Stimulated activated CD8-positive, alpha-beta memory T cell treated with anti-CD3 and anti-CD28 coated beads, Interleukin-15, amount 100 ng/mL, for 48 hours (primary cell): ENCODE data around the gene REXO4.
"Not testable (repeated sequence)": the region's sequence is repeated elsewhere in the genome, so short reads cannot be mapped to it uniquely, and the experiment has no call there.

Experiments used
- DNase-seq, 2 donors: peaks; one replicate each; pipeline ENCODE4 v3.0.0-alpha.2; 2020; ENCODE audit warnings: low read depth in 2 of 2

The REXO4 gene

DNA sequence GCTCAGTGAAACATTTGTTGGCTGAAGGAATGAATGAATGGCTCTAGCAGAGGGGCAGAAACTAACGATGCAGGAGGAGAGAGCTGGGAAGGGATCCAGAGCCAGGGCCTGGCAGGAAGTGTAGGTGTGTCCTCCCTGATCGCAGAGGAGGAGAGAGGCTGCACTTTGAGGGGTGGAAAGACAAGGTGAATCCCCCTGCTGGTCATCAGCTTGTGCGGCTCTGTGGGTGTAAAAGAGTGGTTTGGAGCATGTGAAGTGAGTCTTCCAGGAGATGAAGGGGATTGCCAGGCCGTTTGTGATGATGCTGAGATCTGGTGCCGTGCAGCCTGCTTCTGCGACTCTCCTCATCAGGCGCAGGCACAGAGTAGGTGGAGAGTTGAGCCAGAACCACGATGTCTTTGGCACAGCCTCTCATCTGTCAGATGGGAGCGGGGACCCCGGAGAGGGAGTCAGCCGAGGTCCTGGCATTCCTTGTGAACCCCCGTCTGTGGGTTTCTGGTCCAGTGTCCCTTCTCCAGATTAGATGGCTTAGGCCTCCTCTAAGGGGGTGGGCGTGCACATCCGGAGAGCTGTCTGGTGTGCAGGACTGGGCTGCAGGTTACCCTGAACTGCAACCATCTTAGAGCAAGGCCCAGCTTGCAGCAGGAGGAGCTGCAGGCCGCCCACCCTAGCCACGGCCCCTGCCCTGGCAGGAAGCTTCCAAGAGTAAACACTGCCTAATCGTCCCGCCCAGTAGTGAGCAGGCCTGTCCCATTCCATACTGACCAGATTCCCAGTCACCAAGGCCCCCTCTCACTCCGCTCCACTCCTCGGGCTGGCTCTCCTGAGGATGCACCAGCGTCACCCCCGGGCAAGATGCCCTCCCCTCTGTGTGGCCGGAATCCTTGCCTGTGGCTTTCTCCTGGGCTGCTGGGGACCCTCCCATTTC, 4.1 kb upstream of the REXO4 start, which contains the start of gene ADAMTS13:
ADAMTS13 (plus strand) TSS at position 753 of the 928 bp plus-strand sequence; CDS start at position 830, 77 bp downstream.
- peak; percentile 57 to 62 for DNase-seq

GRCh38 chr9:133420392-133420827, 2.6 kb upstream of the REXO4 start:
- no peak for DNase-seq

DNA sequence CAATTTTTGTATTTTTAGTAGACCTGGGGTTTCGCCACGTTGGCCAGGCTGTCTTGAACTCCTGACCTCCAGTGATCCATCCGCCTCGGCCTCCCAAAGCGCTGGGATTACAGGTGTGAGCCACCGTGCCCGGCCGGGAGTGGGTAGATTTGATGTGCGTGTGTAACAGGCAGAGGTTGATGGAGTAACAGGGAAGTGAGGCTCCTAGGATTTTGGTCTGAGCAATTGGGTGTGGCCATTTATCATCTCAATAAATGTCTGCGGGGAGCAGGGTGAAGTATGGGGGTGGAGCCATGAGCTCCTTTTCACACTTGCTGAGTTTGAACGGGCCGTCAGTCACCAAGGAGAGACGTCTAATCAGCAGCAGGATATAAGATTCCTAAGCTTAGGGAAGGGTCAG, 1.2 kb upstream of the REXO4 start:
- DNase-seq: no peak

DNA sequence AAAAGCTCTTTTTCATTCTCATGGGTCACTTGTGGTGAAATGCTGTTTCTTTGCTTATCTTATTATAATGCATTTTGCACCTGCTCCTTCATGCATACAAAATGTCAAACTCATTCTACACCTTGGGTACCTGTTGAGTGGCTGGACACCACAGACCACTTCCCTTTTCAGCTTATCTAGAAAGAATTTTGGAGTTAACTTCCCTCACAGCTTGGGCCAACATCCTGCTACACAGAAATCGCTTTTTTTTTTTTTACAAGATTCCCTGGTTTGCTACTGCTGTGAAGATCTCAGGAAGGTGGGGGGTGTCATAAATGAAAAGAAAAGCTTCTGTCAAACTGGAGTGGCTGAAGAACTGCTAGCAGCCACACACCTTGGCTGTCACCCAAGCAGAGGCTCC, 2.6 kb downstream of the REXO4 start:
- DNase-seq: no peak

DNA sequence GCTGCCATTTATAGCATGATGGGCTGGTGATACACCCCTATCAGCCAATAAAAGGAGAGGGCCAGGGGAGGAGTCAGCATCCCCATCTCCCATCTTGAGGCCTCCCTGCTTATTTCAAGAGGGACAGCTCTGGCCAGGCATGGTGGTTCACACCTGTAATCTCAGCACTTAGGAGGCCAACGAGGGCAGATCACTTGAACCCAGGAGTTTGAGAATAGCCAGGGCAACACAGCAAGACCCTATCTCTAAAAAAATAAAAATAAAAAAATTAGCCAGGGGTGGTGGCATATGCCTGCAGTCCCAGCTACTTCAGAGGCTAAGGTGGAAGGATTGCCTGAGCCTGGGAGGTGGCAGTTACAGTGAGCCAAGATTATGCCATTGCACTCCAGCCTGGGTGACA, 9.8 kb downstream of the REXO4 start:
- no peak for DNase-seq

- DNase-seq: peak; percentile 78 to 82
These were observed 11.1 kb downstream of the REXO4 start for GRCh38 chr9:133406480-133407307.

DNA sequence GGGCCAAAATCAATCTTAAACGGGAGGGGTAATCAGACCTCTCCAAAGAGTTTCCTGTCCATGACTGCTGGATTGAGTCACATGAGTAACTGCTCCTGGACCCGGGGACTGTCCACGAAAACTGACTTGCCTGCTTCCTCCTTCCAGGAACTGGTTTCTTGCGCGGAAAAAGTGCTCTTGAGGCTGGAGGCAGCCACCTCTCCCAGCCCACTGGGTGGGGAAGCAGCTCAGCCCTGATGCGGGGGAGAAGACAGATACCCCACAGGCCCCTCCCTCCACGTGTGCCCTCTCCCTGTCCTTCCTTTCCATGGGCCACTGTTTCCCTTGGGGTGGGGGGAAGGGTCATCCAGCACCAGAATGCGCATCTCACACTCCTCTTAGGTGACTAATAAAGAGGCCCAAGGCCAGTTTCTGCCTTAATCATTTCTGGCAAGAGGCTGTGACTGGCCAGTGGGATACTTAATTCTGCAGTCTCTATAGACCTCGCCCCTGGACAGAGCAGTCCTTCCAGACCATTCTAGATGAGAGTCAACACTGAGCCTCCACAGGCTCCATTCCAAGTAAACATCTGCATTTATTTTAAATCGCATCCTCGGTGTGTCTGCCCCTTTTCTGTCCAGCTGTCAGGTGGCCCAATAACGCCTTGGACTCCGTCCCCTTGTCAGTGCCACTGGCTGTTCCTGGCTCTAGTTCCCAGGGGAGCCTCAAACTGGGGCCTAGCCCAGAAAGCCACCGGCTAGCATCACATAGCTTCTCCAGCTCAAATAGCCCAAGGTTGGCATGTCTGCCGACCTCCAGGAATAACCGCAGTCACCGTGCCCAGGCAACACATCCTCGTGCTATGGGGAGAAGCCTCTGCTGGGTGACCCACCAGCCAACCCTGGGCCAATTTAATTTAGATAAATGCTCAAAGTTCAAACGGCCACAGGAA, 12.0 kb downstream of the REXO4 start:
- no peak for DNase-seq

- DNase-seq: no peak
These were observed 13.3 kb downstream of the REXO4 start for GRCh38 chr9:133404454-133405002.

- DNase-seq: peak in 1 of 2 donors; percentile 28
These were observed 13.9 kb downstream of the REXO4 start for GRCh38 chr9:133403766-133404453.

DNA sequence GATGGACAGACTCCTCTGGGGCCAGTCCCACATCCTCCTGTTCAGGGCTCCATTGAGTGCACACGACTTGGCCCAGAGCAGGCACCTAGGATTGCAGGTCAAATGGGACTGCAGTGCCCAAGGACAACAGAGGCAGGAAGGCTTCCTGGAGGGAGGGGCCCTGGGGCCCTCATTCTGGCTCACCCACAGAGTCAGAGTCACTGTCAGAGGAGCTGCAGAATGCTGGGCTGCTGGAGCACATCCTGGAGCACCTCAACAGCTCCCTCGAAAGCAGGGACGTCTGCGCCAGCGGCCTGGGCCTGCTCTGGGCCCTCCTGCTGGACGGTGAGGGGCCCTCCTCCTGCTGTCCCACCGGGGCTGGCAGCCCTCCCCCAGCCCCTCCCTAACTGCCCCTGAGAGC, 15.1 kb downstream of the REXO4 start:
- no peak for DNase-seq

- DNase-seq: no peak
These were observed 16.2 kb downstream of the REXO4 start for GRCh38 chr9:133401588-133401987.

DNA sequence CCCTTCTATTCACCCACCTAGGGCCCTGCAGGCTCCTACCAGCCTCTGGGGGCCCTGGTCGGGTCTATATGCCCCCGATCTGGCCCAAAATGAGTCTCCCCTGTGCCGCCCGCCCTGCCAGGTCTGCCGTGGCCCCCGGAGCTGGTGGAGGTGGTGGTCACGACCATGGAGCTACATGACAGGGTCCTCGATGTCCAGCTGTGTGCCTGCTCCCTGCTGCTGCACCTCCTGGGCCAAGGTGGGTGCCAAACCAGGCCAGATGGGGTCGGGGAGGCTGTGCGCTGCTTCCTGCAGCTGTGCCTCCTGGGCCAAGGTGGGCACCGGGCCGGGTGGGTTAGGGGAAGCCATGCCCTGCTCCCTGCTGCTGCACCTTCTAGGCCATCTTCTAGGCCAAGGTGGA, 17.5 kb downstream of the REXO4 start:
- DNase-seq: no peak

GRCh38 chr9:133397895-133398294, 19.9 kb downstream of the REXO4 start:
- no peak for DNase-seq

GRCh38 chr9:133397370-133397769, 20.4 kb downstream of the REXO4 start:
- no peak for DNase-seq

- DNase-seq: no peak
These were observed 20.9 kb downstream of the REXO4 start for GRCh38 chr9:133396952-133397351.

DNA sequence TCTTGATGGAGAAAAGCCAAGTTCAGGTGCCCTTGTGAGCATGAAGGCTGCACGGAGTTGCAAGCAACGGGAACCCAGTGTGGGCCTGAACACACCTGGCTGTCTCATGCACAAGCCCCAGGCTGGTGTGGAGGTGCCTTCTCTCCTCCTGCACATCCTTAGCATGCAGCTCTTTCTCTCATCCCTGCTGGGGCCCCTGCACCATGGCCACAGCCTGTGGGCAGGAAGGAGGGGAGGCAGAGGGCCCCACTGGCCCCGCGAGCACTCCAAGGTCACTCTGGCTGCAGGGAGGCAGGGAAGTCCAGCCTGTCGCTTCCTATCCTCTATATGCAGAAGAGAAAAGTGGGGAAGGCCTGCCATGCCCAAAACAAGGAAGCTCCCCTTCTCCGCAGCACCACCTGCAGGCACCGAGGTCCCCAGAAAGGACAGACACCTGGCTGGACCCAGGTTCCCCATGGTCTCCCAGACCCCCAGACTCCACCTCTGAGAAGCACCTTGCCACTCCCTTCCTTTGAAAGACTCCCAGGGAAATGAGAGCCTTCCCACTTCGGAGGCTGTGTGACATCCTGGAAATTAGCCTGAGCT, 23.0 kb downstream of the REXO4 start:
- no peak for DNase-seq

DNA sequence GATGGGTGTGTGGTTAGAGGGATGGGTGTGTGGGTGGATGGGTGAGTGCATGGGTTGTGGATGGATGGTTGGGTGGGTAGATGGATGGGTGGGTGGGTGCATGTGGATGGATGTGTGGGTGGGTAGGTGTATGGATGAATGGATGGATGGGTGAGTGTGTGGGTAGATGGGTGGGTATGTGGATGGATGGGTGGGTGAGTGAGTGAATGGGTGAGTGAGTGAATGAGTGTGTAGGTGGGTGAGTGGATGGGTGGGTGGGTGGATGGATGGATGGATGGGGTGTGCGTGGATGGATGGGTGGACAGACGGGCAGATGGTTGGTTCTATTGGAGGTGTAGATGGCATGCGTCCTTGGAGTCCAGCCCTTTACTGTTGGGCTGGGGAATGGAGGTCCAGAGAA, 24.4 kb downstream of the REXO4 start:
- no peak for DNase-seq

DNA sequence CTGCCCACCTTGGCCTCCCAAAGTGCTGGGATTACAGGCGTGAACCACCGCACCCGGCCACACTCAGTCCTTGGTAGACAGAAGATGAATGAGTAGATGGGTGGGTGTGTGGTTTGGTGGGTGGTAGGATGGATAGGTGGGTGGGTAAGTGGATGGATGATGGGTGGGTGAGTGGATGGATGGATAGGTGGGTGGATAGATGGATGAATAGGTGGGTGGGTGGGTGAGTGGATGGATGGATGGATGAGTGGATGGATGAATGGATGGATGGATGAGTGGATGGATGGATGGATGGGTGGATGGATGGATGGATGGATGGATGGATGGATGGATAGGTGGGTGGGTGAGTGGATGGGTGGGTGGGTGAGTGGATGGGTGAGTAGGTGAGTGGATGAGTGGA, 25.5 kb downstream of the REXO4 start:
- DNase-seq: not testable (repeated sequence)

- DNase-seq: not testable (repeated sequence)
These were observed 26.4 kb downstream of the REXO4 start for GRCh38 chr9:133391449-133391848.

DNA sequence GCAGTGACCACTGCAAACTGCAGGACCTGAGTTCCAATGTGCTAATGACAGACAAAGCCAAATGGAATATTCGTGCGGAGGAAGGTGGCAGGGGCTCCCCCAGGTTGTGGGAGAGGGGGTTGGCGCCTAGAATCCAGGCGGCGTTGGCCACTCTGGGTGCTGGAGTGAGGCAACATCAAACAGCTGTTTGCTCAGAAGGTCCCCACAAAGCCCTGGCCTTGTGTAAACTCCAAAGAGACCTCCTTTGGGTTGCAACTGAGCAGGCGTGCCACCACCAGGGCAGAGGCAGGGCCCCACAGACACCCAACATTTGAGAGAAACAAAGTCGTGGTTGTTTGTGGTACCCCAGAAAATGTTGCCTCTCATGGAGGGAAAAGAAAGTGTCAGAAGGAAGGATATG, 27.1 kb downstream of the REXO4 start:
- DNase-seq: no peak
